Urinary bladder (tissue), 4 donors: ENCODE results near the gene DGKQ. TPM values are rescaled to one million over a fixed set of nuclear protein-coding genes. Genes with fewer than 3 reads are reported as not detected.

Source experiments
- DNase-seq: peaks from one replicate; pipeline ENCODE4 v3.0.0-alpha.2; 2015; ENCODE audit errors: extremely low spot score
- H3K27ac ChIP-seq: one replicate; pipeline ENCODE4 v1.5.1; 2013; ENCODE audit warnings: low read depth, mild to moderate bottlenecking, moderate library complexity
- H3K36me3 ChIP-seq: one replicate; pipeline ENCODE4 v1.6.1; 2013; ENCODE audit warnings: mild to moderate bottlenecking, moderate library complexity; ENCODE audit not compliant: insufficient read depth
- H3K4me1 ChIP-seq: one replicate; pipeline ENCODE4 v1.6.1; 2013; ENCODE audit warnings: mild to moderate bottlenecking, moderate library complexity; ENCODE audit not compliant: insufficient read depth
- H3K4me3 ChIP-seq: one replicate; pipeline ENCODE4 v1.5.1; 2013; ENCODE audit warnings: low read depth, low read length
- WGBS: extraction: QIAGEN DNeasy Blood & Tissue Kit; methylation state at CpG from one replicate; pipeline ENCODE4 v1.1.7; 2013; 5-methylcytosine and 5-hydroxymethylcytosine counted together
- polyA plus RNA-seq: library from polyadenylated mRNA; stranded (reverse); fragments of 200-250 nt; gene quantifications from one replicate; pipeline ENCODE4 v1.2.3, GENCODE V29; 2013
- total RNA-seq: library from RNA; depleted of rRNA; stranded (reverse); fragments of >200 nt; gene quantifications from one replicate; pipeline ENCODE4 v1.2.3, GENCODE V29; 2014
- donor health status: healthy with polysubstance abuse.
- donor health status: healthy.

DGKQ gene
- total and polyA plus RNA-seq, 2 donors: 5.0 to 10.0 TPM

GRCh38 chr4:952881-953573 is 20.3 kb downstream of the DGKQ start:
- no peak for DNase-seq
- Histone ChIP-seq H3K36me3 (peaks cover 3% of the 10 kb centered on the region), H3K4me1 (no peaks in the 10 kb centered on the region), H3K4me3 (no peak overlapping the region), H3K27ac (no peak overlapping the region)
- WGBS: 94% methylated on average over 28 of the region's 28 CpGs

DNA sequence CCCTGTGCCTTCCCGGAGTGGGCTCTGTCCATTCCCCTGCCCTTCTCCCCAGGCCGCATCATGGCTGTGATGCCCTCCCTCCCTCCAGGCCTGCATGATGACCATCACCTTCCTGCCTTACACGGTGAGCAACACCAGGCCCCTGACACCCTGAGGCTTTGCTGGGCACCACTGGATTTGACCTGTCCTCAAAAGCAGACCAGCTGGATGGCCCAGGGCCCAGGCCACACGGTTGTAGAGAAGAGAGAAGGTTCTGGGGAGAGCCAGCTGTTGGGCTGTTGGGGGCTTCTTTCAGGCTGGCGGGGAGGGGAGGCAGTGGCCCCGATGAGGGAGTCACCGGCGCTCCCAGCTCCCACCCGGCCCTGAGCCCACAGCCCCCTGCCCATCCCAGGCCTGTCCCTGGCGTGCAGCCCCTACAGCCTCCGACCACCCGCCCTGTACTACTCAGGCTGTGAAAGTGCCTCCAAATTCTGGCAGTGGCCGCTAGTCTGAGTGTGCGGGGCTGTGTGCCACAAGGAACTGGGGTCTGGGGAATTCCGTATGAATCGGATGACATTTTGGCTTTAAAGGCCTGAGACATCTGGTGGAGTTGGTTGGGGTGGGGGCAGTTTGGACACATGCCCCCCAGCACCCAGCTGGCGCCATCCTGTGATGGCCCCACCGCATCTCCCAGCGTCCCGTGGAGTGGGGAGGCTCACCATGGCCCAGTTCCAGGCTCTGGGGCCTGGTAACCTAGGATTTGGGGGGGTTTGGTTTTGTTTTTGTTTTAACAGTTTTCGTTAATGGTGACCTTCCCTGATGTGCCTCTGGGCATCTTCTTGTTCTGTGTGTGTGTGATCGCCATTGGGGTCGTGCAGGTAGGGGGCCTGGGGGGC is 21.5 kb downstream of the DGKQ start:
- 84% methylated on average over 23 of the region's 23 CpGs for WGBS
- no peak for DNase-seq
- Histone ChIP-seq H3K4me3 (no peak overlapping the region), H3K27ac (no peak overlapping the region), H3K4me1 (no peaks in the 10 kb centered on the region), H3K36me3 (peaks cover 3% of the 10 kb centered on the region)

- Histone ChIP-seq H3K27ac (no peak overlapping the region), H3K4me1 (no peaks in the 10 kb centered on the region), H3K4me3 (no peak overlapping the region), H3K36me3 (peaks cover 3% of the 10 kb centered on the region)
- no peak for DNase-seq
- 69% methylated on average over 7 of the region's 7 CpGs for WGBS
Measured at GRCh38 chr4:951186-951585, 22.2 kb downstream of the DGKQ start.

DNA sequence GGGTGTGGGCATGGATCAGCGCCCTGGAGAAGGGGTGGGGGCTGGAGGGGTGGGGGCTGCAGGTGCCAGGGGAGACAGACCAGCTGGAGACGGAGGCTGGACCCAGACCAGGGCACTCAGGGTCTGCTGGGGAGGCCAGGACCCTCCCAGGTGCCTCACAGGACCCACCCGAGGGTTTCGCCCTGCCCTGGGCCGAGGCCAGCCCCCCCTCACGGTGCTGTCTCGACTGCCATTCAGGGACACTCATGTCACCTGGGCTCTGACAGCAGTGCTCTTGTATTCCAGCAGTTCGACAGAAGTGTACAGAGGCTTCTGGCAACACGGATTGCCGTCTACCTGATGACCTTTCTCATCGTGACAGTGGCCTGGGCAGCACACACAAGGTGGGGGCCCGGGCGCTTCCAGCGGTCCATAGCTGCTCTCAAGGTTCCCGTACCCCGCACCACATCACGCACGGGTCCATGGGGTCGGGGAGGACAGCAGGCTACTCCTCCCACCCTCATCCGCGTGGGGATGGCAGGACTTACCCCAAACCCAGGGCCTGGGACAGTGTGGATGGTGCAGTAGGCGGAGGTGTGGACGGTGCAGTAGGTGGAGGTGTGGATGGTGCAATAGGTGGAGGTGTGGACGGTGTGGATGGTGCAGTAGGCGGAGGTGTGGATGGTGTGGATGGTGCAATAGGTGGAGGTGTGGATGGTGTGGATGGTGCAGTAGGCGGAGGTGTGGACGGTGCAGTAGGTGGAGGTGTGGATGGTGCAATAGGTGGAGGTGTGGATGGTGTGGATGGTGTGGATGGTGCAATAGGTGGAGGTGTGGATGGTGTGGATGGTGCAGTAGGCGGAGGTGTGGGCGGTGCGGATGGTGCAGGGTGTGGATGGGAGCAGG is 23.0 kb downstream of the DGKQ start:
- no peaks in the 10 kb centered on the region for H3K4me1 ChIP-seq
- no peak overlapping the region for H3K4me3 ChIP-seq
- WGBS: 91% methylated on average over 30 of the region's 30 CpGs
- peaks cover 3% of the 10 kb centered on the region for H3K36me3 ChIP-seq
- no peak for DNase-seq
- H3K27ac ChIP-seq: no peak overlapping the region

- DNase-seq: no peak
- no peaks in the 10 kb centered on the region for H3K4me1 ChIP-seq
- peaks cover 3% of the 10 kb centered on the region for H3K36me3 ChIP-seq
- H3K4me3 ChIP-seq: no peak overlapping the region
- WGBS: 92% methylated on average over 20 of the region's 20 CpGs
- no peak overlapping the region for H3K27ac ChIP-seq
Measured at GRCh38 chr4:949656-950055, 23.7 kb downstream of the DGKQ start.

DNA sequence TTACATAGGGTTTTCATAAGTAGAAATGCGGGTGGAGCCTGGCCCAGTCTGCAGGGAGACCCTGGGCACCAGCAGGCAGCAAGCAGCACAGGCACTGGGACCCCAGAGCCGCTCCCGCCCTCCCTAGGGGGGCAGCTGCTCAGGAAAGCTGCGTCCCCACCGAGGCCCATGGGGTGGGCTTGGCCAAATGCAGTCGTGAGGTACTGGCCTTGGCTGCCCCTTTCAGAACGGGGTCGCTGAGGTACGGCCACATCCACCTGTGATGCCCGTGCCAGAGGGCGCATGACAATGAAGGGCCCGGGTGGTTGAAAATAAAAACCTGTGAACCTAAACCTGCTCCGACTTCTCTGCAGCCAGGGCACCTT is 24.5 kb downstream of the DGKQ start:
- H3K36me3 ChIP-seq: peaks cover 3% of the 10 kb centered on the region
- no peak overlapping the region for H3K4me3 ChIP-seq
- no peak for DNase-seq
- WGBS: 88% methylated on average over 13 of the region's 13 CpGs
- H3K27ac ChIP-seq: no peak overlapping the region
- no peaks in the 10 kb centered on the region for H3K4me1 ChIP-seq

DNA sequence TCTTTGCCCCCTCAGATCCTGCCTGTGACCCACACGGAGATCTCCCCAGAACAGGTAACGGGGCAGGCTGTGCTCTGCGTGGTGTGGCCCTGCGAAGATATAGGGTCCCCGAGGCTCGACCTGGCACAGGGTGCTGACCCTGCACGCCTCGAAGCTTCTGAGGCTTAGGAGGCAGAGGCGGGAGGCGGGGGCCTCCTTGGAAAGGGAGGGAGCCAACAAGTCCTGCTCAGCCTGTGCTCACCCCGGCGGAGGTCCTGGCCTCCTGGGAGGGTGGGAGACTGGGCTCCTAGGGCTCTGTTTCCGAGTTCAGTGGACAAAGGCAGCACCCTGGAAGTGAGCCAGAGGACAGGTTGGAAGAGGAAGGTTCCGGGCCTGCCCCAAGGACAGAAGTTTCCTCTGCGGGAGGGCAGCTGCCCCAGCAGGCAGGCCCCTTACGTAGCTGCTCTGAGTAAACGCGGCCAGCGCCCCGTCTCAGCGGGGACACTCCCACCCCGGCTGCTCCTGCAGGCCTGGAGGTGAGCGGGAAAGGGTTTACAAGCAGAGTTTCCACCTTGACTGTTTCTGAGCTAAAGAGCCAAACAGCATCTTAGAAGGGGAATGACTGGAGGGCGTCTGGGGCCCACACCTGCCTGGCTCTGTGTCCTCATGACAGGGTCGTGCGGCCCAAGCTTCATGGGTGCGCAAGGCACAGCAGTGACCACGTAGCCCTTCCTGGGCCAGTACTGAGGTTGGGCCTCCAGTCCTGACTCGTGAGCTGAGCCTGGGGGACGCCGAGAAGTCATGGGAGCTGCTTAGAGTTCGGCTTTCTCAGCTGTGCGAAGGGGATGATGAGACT is 25.1 kb downstream of the DGKQ start:
- Histone ChIP-seq H3K4me3 (no peak overlapping the region), H3K36me3 (peaks cover 3% of the 10 kb centered on the region), H3K27ac (no peak overlapping the region), H3K4me1 (no peaks in the 10 kb centered on the region)
- WGBS: 76% methylated on average over 33 of the region's 33 CpGs
- no peak for DNase-seq

DNA sequence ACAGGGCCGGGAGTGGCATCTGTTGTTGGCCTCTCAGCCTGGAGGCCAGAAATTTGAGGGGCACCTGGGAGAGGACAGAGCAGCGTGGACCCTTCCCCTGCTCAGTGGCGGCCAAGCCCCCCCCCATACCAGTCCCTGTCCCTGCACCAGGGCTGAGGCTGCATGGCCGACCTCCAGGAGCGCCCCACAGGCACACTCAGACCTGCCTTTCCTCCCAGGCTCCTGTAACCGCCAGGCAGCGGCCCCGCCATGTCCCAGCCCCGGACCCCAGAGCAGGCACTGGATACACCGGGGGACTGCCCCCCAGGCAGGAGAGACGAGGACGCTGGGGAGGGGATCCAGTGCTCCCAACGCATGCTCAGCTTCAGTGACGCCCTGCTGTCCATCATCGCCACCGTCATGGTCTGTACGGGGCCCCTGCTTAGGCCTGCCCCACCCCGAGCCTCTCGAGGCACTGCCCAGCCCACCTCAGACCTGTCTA is 25.8 kb downstream of the DGKQ start:
- Histone ChIP-seq H3K36me3 (no peaks in the 10 kb centered on the region), H3K27ac (no peak overlapping the region), H3K4me3 (no peak overlapping the region), H3K4me1 (no peaks in the 10 kb centered on the region)
- 91% methylated on average over 19 of the region's 19 CpGs for WGBS
- no peak for DNase-seq

GRCh38 chr4:946517-947471 is 26.6 kb downstream of the DGKQ start:
- DNase-seq: no peak
- H3K4me3 ChIP-seq: no peak overlapping the region
- WGBS: 66% methylated on average over 62 of the region's 62 CpGs

DNA sequence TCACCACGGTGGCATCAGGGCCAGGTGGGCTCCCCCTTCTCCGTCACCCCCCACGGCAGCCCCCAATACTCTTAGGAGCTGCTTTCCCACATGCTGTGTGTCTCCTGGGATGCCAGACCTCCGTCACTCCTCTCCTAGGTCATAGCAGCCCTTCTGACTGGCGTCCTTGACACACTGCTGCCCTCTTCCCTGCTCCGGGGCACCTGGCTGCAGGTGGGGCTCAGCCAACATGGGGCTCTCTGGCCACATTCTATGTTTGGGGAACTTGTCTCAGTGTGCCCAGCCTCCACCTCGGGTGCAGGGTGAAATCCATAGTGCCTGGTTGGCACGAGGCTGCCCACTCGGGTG is 27.3 kb downstream of the DGKQ start:
- WGBS: 80% methylated on average over 9 of the region's 9 CpGs
- Histone ChIP-seq H3K36me3 (no peaks in the 10 kb centered on the region), H3K4me3 (no peak overlapping the region), H3K27ac (no peak overlapping the region), H3K4me1 (no peaks in the 10 kb centered on the region)
- DNase-seq: no peak

More at GRCh38 chr4:946517-947471, 26.6 kb downstream of the DGKQ start:
- Histone ChIP-seq H3K36me3 (no peaks in the 10 kb centered on the region), H3K27ac (no peak overlapping the region), H3K4me1 (no peaks in the 10 kb centered on the region)

- WGBS: 57% methylated on average over 28 of the region's 28 CpGs
- H3K4me3 ChIP-seq: no peak overlapping the region
- no peak for DNase-seq
Measured at GRCh38 chr4:945274-946102, 27.9 kb downstream of the DGKQ start.

More at GRCh38 chr4:945274-946102, 27.9 kb downstream of the DGKQ start:
- no peaks in the 10 kb centered on the region for H3K4me1 ChIP-seq
- no peak overlapping the region for H3K27ac ChIP-seq
- no peaks in the 10 kb centered on the region for H3K36me3 ChIP-seq
